Loucy (cell line): Measurements from ENCODE around the gene ZNF280B.

Experiments used
- EZH2phosphoT487 ChIP-seq: fragments of 200-600 bp; IDR thresholded peaks from 2 replicates; pipeline ENCODE4 v1.6.1; 2018; ENCODE audit warnings: antibody characterized with exemption, mild to moderate bottlenecking, moderate library complexity, borderline replicate concordance
- TF ChIP-seq, protein P1 (sequence below): fragments of 200-600 bp; sonication (generic); conservative IDR thresholded peaks from 2 replicates; pipeline ENCODE4 v1.5.1; 2014; ENCODE audit warnings: mild to moderate bottlenecking, antibody characterized with exemption, low read length

- TF ChIP-seq, protein P1, sequence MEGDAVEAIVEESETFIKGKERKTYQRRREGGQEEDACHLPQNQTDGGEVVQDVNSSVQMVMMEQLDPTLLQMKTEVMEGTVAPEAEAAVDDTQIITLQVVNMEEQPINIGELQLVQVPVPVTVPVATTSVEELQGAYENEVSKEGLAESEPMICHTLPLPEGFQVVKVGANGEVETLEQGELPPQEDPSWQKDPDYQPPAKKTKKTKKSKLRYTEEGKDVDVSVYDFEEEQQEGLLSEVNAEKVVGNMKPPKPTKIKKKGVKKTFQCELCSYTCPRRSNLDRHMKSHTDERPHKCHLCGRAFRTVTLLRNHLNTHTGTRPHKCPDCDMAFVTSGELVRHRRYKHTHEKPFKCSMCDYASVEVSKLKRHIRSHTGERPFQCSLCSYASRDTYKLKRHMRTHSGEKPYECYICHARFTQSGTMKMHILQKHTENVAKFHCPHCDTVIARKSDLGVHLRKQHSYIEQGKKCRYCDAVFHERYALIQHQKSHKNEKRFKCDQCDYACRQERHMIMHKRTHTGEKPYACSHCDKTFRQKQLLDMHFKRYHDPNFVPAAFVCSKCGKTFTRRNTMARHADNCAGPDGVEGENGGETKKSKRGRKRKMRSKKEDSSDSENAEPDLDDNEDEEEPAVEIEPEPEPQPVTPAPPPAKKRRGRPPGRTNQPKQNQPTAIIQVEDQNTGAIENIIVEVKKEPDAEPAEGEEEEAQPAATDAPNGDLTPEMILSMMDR, result no peak
- no peak for TF ChIP-seq EZH2phosphoT487
Observed at GRCh38 chr22:22479116-22479515, 29.4 kb downstream of the ZNF280B start.
